GM23338 (cell line): ENCODE measurements around the gene AGRN. TPM values are rescaled to one million over a fixed set of nuclear protein-coding genes. Genes with fewer than 3 reads are reported as not detected.

ENCODE experiments used
- ATAC-seq: fragments of 200-7000 bp; cut with Tn5 transposase; 3 replicates; pipeline ENCODE4 v1.9.1; 2020
- DNase-seq: peaks from one replicate; pipeline ENCODE4 v3.0.0-alpha.2; 2015; ENCODE audit warnings: low spot score
- H2AFZ ChIP-seq: fragments of 200-600 bp; sonication (generic); 2 replicates; pipeline ENCODE4 v1.8.0; 2016; ENCODE audit warnings: antibody characterized with exemption, mild to moderate bottlenecking, moderate library complexity
- H3F3A ChIP-seq: fragments of 200-600 bp; sonication (generic); replicated peaks from 2 replicates; pipeline ENCODE4 v1.8.0; 2017; ENCODE audit warnings: antibody characterized with exemption, mixed run types, low read depth
- H3K27ac ChIP-seq: fragments of 200-600 bp; sonication (generic); 2 replicates; pipeline ENCODE4 v1.6.1; 2016; ENCODE audit warnings: low read depth
- H3K27me3 ChIP-seq: fragments of 200-600 bp; sonication (generic); 2 replicates; pipeline ENCODE4 v1.8.0; 2016; ENCODE audit warnings: mild to moderate bottlenecking, mixed run types, moderate library complexity; ENCODE audit not compliant: insufficient read depth
- H3K36me3 ChIP-seq: fragments of 200-600 bp; sonication (generic); 2 replicates; pipeline ENCODE4 v1.8.0; 2016; ENCODE audit warnings: mild to moderate bottlenecking; ENCODE audit not compliant: insufficient read depth
- H3K4me1 ChIP-seq: fragments of 200-600 bp; sonication (generic); 2 replicates; pipeline ENCODE4 v1.8.0; 2016; ENCODE audit warnings: mild to moderate bottlenecking, moderate library complexity; ENCODE audit not compliant: insufficient read depth
- H3K4me2 ChIP-seq: fragments of 200-600 bp; sonication (generic); 2 replicates; pipeline ENCODE4 v1.7.1; 2017; ENCODE audit warnings: mixed run types
- H3K4me3 ChIP-seq: fragments of 200-600 bp; sonication (generic); 2 replicates; pipeline ENCODE4 v1.6.1; 2016; ENCODE audit warnings: mixed run types
- H3K79me2 ChIP-seq: fragments of 200-600 bp; sonication (generic); replicated peaks from 2 replicates; pipeline ENCODE4 v1.8.0; 2017; ENCODE audit warnings: mild to moderate bottlenecking; ENCODE audit not compliant: insufficient read depth
- H3K9me2 ChIP-seq: fragments of 200-600 bp; sonication (generic); 2 replicates; pipeline ENCODE4 v1.8.0; 2017; ENCODE audit not compliant: insufficient read depth
- H4K20me1 ChIP-seq: fragments of 200-600 bp; sonication (generic); replicated peaks from 2 replicates; pipeline ENCODE4 v1.8.0; 2017; ENCODE audit warnings: mild to moderate bottlenecking; ENCODE audit not compliant: insufficient read depth
- H3K27ac Mint-ChIP-seq: 2 replicates; pipeline ENCODE4 v1.8.0; 2020; ENCODE audit warnings: inconsistent platforms, mild to moderate bottlenecking, moderate library complexity, mixed read lengths
- H3K27me3 Mint-ChIP-seq: 3 replicates; pipeline ENCODE4 v1.8.0; 2022; ENCODE audit warnings: low read depth, mild to moderate bottlenecking, moderate library complexity, mixed read lengths, inconsistent platforms; ENCODE audit not compliant: insufficient read depth, poor library complexity
- H3K36me3 Mint-ChIP-seq: 3 replicates; pipeline ENCODE4 v1.8.0; 2021; ENCODE audit warnings: low read depth, mild to moderate bottlenecking, inconsistent platforms, moderate library complexity, mixed read lengths
- H3K4me1 Mint-ChIP-seq: 3 replicates; pipeline ENCODE4 v1.8.0; 2020; ENCODE audit warnings: mild to moderate bottlenecking, inconsistent platforms, mixed read lengths
- H3K4me3 Mint-ChIP-seq: 3 replicates; pipeline ENCODE4 v1.8.0; 2021; ENCODE audit warnings: moderate library complexity, mild to moderate bottlenecking, inconsistent platforms, mixed read lengths
- H3K9me3 Mint-ChIP-seq: 3 replicates; pipeline ENCODE4 v1.8.0; 2020; ENCODE audit warnings: moderate library complexity, mild to moderate bottlenecking, inconsistent platforms, mixed read lengths
- CREB1 ChIP-seq: fragments of 250-450 bp; sonication (Bioruptor Pico); IDR thresholded peaks from 2 replicates; pipeline ENCODE4 v1.5.0; 2020; ENCODE audit warnings: low read depth, mild to moderate bottlenecking, moderate library complexity
- EZH2 ChIP-seq: fragments of 200-600 bp; sonication (generic); IDR thresholded peaks from one replicate; pipeline ENCODE4 v1.8.0; 2017; ENCODE audit warnings: antibody characterized with exemption, mild to moderate bottlenecking, low read depth; ENCODE audit not compliant: unreplicated experiment
- EZH2phosphoT487 ChIP-seq: fragments of 200-600 bp; sonication (generic); IDR thresholded peaks from one replicate; pipeline ENCODE4 v1.8.1; 2018; ENCODE audit warnings: antibody characterized with exemption; ENCODE audit not compliant: unreplicated experiment
- NANOG ChIP-seq: IDR thresholded peaks from 2 replicates; pipeline ENCODE4 v1.6.1; 2016; ENCODE audit warnings: antibody characterized with exemption, borderline replicate concordance
- POLR2AphosphoS5 ChIP-seq: IDR thresholded peaks from 2 replicates; pipeline ENCODE4 v1.6.1; 2016; ENCODE audit warnings: antibody characterized with exemption, low read depth
- STAT1 ChIP-seq: IDR thresholded peaks from one replicate; pipeline ENCODE4 v1.6.1; 2016; ENCODE audit warnings: antibody characterized with exemption; ENCODE audit not compliant: unreplicated experiment
- ZNF114 ChIP-seq: fragments of 250-450 bp; sonication (Bioruptor Pico); IDR thresholded peaks from 2 replicates; pipeline ENCODE4 v1.5.0; 2020; ENCODE audit warnings: mild to moderate bottlenecking, moderate library complexity
- ZNF331 ChIP-seq: fragments of 250-450 bp; sonication (Bioruptor Pico); IDR thresholded peaks from 2 replicates; pipeline ENCODE4 v1.5.0; 2020; ENCODE audit warnings: low read depth, mild to moderate bottlenecking, moderate library complexity
- polyA plus RNA-seq: library from polyadenylated mRNA; unstranded; fragments of >200 nt; fragmentation: Nextera tagmentation; extraction: Ambion mirVana; gene quantifications from 2 replicates; pipeline ENCODE4 v1.2.1, GENCODE V29; 2016
- total RNA-seq: library from RNA; depleted of rRNA; stranded (reverse); fragments of >200 nt; shearing (Covaris generic); gene quantifications from 2 replicates; pipeline ENCODE4 v1.2.3, GENCODE V29; 2014
- TF ChIP-seq, protein P1 (sequence below): IDR thresholded peaks from one replicate; pipeline ENCODE4 v1.6.1; 2018; ENCODE audit warnings: antibody characterized with exemption; ENCODE audit not compliant: unreplicated experiment
- TF ChIP-seq, protein P2 (sequence below), 2 experiments: fragments of 200-600 bp in 1 of 2; sonication (generic) in 1 of 2; conservative IDR thresholded peaks; 2 replicates each; pipeline versions ENCODE4 v1.5.1 to v1.6.1; 2016 to 2017; ENCODE audit warnings: antibody characterized with exemption in 2 of 2, low read depth in 2 of 2, mild to moderate bottlenecking in 2 of 2, moderate library complexity in 1 of 2

AGRN gene
- total and polyA plus RNA-seq, 2 experiments from 2014 or later: 12.3 to 185 TPM

DNA sequence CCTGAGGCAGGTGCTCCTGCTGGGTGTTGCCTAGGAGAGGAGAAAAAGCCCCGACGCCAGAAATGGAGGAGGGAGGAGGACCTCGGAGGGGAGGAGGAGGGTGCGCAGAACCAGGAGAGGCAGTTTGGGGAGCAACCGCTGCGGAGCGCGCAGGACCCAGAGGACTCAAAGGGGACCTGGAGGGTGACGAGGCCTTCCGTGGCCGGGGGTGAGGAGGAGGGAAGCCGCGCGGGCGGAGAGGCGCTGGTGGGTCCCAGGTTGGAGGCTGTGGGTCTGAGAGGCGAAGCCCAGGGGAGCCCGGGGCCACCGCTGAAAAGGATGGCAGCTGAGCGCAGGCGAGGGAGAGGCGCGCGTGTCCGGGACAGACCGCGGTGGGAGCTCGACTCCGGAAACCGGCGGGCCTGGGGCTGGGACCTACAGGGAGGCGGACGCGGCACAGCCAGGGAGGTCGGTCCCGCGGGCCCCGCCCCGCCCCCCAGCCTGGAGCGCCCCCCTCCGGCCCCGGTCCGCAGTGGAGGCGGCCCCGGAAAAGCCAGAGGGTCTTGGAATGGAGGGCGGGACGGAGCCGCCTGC, 39.1 kb downstream of the AGRN start:
- H3K9me3 Mint-ChIP-seq: no peaks in the 10 kb centered on the region
- Histone ChIP-seq H2AFZ (no peak overlapping the region), H3K36me3 (no peaks in the 10 kb centered on the region), H3K27me3 (peaks cover 52% of the 10 kb centered on the region), H3K4me1 (peaks cover 5% of the 10 kb centered on the region; the same call in 1 of the 2 replicates), H3K4me3 (peak overlapping the region; percentile 68), H3K27ac (no peak overlapping the region), H3F3A (0 out of 2 replicates have a peak, but pooled peaks cover 5% of the 10 kb centered on the region), H3K9me2 (no peaks in the 10 kb centered on the region), H4K20me1 (no peaks in the 10 kb centered on the region; the same call in 1 of the 2 replicates), H3K4me2 (peak overlapping the region; percentile 88), H3K79me2 (no peaks in the 10 kb centered on the region)
- peaks cover 3% of the 10 kb centered on the region; the same call in 2 of the 3 replicates for H3K4me1 Mint-ChIP-seq
- DNase-seq (peak; percentile 62), ATAC-seq (peak; percentile 53)
- no peaks in the 10 kb centered on the region for H3K36me3 Mint-ChIP-seq
- H3K27ac Mint-ChIP-seq: no peak overlapping the region
- peaks cover 54% of the 10 kb centered on the region for H3K27me3 Mint-ChIP-seq
- TF ChIP-seq, protein P1, sequence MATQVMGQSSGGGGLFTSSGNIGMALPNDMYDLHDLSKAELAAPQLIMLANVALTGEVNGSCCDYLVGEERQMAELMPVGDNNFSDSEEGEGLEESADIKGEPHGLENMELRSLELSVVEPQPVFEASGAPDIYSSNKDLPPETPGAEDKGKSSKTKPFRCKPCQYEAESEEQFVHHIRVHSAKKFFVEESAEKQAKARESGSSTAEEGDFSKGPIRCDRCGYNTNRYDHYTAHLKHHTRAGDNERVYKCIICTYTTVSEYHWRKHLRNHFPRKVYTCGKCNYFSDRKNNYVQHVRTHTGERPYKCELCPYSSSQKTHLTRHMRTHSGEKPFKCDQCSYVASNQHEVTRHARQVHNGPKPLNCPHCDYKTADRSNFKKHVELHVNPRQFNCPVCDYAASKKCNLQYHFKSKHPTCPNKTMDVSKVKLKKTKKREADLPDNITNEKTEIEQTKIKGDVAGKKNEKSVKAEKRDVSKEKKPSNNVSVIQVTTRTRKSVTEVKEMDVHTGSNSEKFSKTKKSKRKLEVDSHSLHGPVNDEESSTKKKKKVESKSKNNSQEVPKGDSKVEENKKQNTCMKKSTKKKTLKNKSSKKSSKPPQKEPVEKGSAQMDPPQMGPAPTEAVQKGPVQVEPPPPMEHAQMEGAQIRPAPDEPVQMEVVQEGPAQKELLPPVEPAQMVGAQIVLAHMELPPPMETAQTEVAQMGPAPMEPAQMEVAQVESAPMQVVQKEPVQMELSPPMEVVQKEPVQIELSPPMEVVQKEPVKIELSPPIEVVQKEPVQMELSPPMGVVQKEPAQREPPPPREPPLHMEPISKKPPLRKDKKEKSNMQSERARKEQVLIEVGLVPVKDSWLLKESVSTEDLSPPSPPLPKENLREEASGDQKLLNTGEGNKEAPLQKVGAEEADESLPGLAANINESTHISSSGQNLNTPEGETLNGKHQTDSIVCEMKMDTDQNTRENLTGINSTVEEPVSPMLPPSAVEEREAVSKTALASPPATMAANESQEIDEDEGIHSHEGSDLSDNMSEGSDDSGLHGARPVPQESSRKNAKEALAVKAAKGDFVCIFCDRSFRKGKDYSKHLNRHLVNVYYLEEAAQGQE: no peak
- TF ChIP-seq NANOG (no peak), POLR2AphosphoS5 (no peak), ZNF331 (no peak), EZH2 (no peak), CREB1 (CRISPR knock-in tag) (no peak)
- TF ChIP-seq, protein P2, sequence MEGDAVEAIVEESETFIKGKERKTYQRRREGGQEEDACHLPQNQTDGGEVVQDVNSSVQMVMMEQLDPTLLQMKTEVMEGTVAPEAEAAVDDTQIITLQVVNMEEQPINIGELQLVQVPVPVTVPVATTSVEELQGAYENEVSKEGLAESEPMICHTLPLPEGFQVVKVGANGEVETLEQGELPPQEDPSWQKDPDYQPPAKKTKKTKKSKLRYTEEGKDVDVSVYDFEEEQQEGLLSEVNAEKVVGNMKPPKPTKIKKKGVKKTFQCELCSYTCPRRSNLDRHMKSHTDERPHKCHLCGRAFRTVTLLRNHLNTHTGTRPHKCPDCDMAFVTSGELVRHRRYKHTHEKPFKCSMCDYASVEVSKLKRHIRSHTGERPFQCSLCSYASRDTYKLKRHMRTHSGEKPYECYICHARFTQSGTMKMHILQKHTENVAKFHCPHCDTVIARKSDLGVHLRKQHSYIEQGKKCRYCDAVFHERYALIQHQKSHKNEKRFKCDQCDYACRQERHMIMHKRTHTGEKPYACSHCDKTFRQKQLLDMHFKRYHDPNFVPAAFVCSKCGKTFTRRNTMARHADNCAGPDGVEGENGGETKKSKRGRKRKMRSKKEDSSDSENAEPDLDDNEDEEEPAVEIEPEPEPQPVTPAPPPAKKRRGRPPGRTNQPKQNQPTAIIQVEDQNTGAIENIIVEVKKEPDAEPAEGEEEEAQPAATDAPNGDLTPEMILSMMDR (conservative IDR thresholded peaks at IDR 0.05; ENCODE audit: low read depth in 2 of 2): peak; percentile 33 to 43
- H3K4me3 Mint-ChIP-seq: peak overlapping the region; percentile 77

DNA sequence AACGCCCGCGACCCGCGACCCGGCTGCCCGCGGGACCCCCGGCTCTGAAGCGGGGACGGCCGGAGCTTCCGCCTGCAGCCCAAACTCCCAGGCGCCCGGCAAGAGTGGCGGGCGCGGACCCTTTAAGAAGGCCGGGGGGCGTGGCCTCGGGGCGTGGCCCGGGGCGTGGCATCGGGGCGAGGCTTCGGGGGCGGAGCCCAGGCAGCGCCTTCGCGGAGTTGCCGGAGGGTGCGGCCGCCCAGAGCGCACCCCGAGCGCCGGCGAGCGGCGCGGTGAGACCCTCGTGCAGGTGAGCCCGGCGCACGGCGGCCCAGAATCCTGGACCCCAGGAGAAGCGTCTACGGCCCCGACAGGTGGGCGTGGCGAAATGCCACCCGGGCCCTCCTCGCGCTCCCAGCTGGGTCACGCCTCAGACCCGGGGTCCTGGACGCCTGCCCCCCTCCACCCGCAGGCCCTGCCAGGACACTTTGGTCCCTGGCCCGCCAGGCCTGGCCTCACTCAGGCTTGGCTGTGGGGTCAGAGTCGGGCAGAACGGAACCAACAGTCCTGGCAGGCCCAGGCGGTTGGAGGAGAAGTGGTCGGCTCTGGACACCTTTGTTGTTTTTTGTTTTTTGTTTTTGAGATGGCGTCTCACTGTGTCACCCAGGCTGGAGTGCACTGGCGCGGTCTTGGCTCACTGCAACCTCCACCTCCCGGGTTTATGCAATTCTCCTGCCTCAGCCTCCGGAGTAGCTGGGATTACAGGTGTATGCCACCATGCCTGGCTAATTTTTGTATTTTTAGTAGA, 39.8 kb downstream of the AGRN start:
- Mint-ChIP-seq H3K9me3 (no peaks in the 10 kb centered on the region), H3K4me1 (peaks cover 3% of the 10 kb centered on the region; the same call in 2 of the 3 replicates), H3K4me3 (peak overlapping the region; percentile 53; the same call in 2 of the 3 replicates), H3K27me3 (peaks cover 54% of the 10 kb centered on the region), H3K27ac (no peak overlapping the region), H3K36me3 (no peaks in the 10 kb centered on the region)
- no peaks in the 10 kb centered on the region for H3K36me3 ChIP-seq
- peak overlapping the region; percentile 88 for H3K4me2 ChIP-seq
- H3K27ac ChIP-seq: no peak overlapping the region
- H3K79me2 ChIP-seq: no peaks in the 10 kb centered on the region
- H4K20me1 ChIP-seq: no peaks in the 10 kb centered on the region; the same call in 1 of the 2 replicates
- DNase-seq (peak; percentile 91), ATAC-seq (peak; percentile 62)
- peaks cover 52% of the 10 kb centered on the region for H3K27me3 ChIP-seq
- H3K4me1 ChIP-seq: peaks cover 5% of the 10 kb centered on the region; the same call in 1 of the 2 replicates
- H3K4me3 ChIP-seq: peak overlapping the region; percentile 68
- H2AFZ ChIP-seq: peak overlapping the region; percentile 72; the same call in 1 of the 2 replicates
- no peaks in the 10 kb centered on the region for H3K9me2 ChIP-seq
- 0 out of 2 replicates have a peak, but pooled peaks cover 5% of the 10 kb centered on the region for H3F3A ChIP-seq
- TF ChIP-seq CREB1 (CRISPR knock-in tag) (no peak), EZH2 (no peak), EZH2phosphoT487 (no peak), STAT1 (no peak), ZNF114 (no peak)
- TF ChIP-seq, protein P2 (conservative IDR thresholded peaks at IDR 0.05; ENCODE audit: low read depth in 2 of 2): no peak
- TF ChIP-seq, protein P1: no peak
